ENCODE data around the gene TSPAN17.

GRCh38 chr5:176642675-176643490 is 4.4 kb upstream of the TSPAN17 start:
- TF ChIP-seq EZH2 (IDR thresholded peaks at IDR 0.05; ENCODE audit: borderline replicate concordance) (no peak), CTCF (IDR thresholded peaks at IDR 0.05; ENCODE audit: poor library complexity) (no peak), EZH2phosphoT487 (IDR thresholded peaks at IDR 0.05; ENCODE audit: low read depth, severe bottlenecking, unreplicated experiment) (no peak)

Data from hepatocyte (in vitro differentiated cells).